GM12873 (cell line): ENCODE measurements around the gene SH3RF3.

Experiments used
- TF ChIP-seq, protein P1 (sequence below): IDR thresholded peaks from 2 replicates; pipeline ENCODE4 v1.5.1; 2012; ENCODE audit warnings: low read depth, mild to moderate bottlenecking, moderate library complexity, low read length, control low read depth; ENCODE audit not compliant: insufficient read depth; ENCODE audit errors: missing control alignments

Gene SH3RF3

DNA sequence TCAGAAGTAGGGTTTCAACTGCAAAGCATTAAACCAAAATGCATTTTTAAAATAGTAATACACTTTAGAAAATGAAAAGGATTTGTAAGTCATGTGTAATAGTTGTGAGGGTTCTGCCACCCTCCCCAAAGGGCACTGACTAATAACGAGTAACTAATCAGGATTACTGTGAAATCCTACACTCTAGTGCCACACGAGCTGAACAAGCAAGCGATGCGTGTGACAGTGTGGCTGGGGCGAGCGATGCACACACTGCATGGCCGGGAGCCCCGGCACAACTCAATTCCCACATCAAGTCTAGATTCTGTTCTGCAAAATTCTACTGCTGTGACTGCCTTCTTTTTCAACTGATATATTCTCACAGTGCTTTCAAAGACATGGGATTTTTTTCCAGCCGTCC lies 328.4 kb downstream of the SH3RF3 start:
- TF ChIP-seq, protein P1, sequence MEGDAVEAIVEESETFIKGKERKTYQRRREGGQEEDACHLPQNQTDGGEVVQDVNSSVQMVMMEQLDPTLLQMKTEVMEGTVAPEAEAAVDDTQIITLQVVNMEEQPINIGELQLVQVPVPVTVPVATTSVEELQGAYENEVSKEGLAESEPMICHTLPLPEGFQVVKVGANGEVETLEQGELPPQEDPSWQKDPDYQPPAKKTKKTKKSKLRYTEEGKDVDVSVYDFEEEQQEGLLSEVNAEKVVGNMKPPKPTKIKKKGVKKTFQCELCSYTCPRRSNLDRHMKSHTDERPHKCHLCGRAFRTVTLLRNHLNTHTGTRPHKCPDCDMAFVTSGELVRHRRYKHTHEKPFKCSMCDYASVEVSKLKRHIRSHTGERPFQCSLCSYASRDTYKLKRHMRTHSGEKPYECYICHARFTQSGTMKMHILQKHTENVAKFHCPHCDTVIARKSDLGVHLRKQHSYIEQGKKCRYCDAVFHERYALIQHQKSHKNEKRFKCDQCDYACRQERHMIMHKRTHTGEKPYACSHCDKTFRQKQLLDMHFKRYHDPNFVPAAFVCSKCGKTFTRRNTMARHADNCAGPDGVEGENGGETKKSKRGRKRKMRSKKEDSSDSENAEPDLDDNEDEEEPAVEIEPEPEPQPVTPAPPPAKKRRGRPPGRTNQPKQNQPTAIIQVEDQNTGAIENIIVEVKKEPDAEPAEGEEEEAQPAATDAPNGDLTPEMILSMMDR = no peak

DNA sequence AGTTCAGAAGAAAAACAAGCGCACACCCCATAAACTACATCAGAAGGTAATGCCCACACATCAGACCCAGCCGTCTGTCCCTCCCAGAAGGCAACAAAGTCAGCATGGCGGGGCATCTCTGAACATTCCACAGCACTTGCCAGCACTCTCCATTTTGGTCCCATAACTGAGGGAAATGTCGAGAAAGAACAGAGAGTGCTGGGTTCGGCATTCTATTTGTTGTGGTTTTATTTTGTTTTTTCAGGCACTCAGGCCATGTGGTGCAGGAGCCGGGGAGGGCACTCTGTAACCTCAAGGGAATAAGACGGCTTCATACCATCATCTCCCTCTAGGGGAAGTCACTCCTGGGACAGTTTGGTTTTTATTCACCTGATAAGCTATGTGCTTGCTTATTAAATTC lies 328.8 kb downstream of the SH3RF3 start:
- TF ChIP-seq, protein P1 = no peak

GRCh38 chr2:109458512-109458911 lies 329.5 kb downstream of the SH3RF3 start:
- TF ChIP-seq, protein P1 = no peak

DNA sequence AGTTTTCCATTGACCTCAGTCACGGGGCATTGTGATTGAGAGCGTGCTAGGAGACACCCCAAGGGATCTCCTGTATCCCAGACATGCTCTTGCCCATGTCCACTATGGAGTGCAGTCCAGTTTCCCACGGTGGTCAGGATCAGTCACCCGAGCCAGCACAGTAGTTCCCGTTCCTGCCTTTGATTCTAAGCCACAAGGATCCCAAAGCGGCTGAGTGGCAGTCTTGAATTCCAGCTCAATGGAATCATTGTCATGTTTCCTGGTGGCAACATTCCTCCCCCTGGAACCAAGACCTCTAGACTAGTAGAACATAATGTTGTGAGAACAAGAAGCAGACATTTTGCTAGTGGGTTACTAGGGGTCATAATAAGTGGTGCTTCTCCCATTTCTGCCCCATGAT lies 330.5 kb downstream of the SH3RF3 start:
- TF ChIP-seq, protein P1 = no peak

DNA sequence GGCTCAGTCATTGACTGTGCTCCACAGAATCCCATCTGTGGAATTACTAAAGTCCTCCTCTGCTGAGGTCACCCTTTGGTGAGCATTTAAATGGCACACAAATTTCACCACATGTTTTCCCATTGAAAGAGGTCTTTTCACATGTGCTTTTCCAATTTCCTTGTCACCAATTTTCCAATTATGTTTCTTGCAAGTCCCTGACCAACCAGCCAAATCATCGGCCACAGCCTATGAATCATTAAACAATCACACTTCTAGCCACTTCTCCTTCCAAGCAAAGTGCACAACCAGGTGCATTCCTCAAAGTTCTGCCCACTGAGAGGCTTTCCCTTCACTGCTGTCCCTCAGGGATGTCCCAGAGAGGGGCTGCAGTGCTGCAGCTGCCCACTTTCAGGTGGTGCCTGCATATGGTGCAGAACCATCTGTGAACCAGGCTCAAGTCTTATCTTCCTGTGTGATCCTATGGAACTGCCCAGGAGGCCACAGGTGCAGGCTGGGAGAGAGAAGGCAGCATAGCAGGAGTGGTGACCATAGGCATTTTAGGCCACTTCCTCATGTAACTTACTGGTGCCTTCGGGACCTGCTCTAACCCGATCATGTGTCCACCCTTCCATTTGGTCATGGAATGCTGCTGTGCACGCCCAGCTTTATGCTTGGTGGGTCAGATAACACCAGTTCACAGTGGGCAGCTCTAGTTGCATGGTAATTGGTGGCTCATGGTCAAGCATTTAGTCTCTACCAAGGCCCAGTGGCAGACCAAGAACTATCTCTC lies 331.7 kb downstream of the SH3RF3 start:
- TF ChIP-seq, protein P1 = no peak

DNA sequence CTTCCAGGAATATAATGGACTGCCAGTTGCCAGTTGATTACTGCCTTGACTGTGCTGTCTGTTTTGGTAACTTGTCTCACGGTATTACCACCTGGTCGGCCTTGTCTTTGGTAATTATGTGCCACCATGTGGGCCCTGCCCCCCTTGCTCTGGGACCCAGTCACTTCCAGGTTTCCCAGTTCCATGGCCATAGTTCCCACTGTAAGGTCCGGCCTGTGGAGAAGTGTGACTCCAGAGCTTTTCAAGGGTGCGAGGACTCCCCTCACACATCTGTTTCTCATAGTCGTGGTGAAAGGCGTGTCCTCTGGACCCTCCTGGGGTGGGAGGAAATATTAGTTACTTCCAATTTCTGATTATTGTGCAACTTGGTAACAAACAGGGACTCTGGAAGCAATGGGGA lies 334.2 kb downstream of the SH3RF3 start:
- TF ChIP-seq, protein P1 = no peak

DNA sequence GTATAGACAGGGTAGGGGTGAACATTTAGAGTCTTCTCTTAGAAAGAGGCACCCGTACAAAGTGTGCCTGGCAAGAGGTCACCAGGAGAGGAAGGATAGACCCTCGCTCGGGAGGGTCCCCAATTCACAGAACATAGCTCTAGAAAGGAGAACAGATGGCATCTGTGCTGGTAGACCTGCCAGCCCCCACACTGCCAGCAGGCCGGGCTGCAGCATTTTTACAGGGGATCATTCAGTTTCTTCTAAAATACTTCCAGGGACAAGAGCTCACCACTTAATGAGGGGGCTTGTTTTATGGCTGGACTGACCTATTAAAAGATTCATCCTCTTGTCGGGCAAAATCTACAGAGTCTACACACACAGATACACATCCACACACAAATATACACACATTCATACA lies 334.9 kb downstream of the SH3RF3 start:
- TF ChIP-seq, protein P1 = no peak
